GM18951 (cell line): ENCODE measurements around the gene LCN15.

Experiments
- POLR2A ChIP-seq: IDR thresholded peaks from 4 replicates; pipeline ENCODE4 v1.6.1; 2011; ENCODE audit warnings: mild to moderate bottlenecking; ENCODE audit not compliant: insufficient read length, insufficient read depth; ENCODE audit errors: extremely low read depth
- in situ Hi-C: fragments of 300-500 bp; cut with MboI; formaldehyde crosslinking; loops from one replicate; pipeline ENCODE4 v1.12.0; 2022; ENCODE audit warnings: low sequenced_read_pairs, mixed read lengths, inconsistent platforms; ENCODE audit not compliant: unreplicated experiment

Gene LCN15

DNA sequence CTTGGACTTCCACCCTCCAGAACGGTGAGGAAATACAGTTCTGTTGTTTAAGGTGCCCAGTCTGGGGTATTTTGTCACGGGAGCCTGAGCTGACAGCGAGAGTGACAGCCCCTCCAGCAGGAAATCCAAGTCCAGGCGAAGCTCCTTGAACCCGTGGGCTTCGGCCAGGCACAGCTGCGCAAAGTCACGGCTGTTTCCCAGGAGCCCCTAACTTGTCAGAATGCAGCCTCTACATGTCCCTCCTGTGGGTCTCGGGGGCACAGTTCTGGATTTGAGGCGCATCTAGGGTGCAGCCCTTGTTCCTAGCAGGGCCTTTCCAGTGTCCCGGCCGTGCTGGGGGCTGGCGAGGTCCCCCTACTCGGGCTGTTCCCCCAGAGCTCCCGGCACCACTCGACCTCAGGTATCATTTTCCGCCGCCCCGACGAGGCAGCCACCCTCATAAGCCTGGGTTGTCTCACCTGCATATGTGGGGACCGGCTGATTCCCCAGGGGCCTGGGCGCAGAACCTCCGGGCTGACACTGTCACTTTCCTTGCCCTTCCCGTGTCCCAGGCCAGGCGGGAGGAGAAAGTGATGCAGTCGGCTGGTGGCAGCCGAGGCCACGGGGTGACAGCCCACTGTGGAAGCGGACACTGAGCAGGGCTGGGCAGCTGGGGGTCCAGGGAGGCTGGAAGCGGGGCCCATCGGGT lies 10.8 kb downstream of the LCN15 start:
- in situ Hi-C loops = no loop called here

DNA sequence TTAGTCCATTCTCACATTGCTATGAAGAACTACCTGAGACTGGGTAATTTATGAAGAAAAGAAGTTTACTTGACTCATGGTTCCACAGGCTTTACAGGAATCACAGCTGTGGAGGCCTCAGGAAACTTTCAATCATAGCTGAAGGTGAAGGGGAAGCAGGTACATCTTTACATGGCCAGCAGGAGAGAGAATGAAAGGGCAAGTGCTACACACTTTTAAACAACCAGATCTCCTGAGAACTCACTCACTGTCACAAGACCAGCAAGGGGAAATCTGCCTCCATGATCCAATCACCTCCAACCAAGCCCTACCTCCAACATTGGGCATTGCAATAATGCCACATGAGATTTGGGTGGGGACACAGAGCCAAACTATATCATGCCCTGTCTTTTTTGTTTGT lies 12.5 kb downstream of the LCN15 start:
- no peak for TF ChIP-seq POLR2A
- in situ Hi-C loops = no loop called here

More for the DNA sequence above, 10.8 kb downstream of the LCN15 start:
- TF ChIP-seq POLR2A = no peak

DNA sequence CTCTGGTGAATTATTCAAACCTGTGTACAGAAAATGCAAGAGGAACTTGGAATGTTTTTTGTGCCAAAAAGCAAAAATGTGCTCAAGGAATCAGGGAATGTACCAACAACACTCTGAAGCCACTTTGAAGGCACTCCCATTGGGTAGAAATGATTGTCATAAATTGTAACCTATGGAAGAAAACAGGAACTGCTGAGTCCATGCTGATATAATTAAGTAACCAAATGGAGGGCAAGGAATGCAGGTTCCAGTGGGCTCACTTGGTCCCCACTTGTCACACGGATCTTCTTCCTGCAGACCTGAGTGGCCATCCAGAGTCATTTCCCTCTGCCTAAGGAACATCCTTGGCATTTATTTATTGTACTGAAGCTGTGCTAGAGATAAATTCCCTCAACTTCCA lies 13.1 kb downstream of the LCN15 start:
- in situ Hi-C loops = no loop called here
- TF ChIP-seq POLR2A = no peak

DNA sequence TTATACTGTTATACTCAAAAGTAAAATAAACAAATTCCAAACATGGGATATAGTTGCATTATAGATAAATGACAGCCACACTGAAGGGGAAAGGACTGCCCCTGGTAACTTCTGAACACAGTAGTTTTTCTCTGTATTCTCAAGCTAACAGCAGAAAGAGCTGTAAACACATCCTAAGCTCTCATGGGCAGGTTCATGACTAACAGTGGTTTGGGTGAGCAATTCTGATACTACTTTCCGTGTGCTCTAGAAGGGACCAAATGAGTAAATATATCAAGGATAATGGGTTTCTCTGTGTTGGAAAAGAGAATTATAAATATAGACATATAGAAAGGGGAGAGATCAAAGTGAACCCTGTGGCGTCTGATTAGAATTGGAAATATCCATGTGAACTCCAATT lies 13.8 kb downstream of the LCN15 start:
- in situ Hi-C loops = no loop called here
- TF ChIP-seq POLR2A = no peak

DNA sequence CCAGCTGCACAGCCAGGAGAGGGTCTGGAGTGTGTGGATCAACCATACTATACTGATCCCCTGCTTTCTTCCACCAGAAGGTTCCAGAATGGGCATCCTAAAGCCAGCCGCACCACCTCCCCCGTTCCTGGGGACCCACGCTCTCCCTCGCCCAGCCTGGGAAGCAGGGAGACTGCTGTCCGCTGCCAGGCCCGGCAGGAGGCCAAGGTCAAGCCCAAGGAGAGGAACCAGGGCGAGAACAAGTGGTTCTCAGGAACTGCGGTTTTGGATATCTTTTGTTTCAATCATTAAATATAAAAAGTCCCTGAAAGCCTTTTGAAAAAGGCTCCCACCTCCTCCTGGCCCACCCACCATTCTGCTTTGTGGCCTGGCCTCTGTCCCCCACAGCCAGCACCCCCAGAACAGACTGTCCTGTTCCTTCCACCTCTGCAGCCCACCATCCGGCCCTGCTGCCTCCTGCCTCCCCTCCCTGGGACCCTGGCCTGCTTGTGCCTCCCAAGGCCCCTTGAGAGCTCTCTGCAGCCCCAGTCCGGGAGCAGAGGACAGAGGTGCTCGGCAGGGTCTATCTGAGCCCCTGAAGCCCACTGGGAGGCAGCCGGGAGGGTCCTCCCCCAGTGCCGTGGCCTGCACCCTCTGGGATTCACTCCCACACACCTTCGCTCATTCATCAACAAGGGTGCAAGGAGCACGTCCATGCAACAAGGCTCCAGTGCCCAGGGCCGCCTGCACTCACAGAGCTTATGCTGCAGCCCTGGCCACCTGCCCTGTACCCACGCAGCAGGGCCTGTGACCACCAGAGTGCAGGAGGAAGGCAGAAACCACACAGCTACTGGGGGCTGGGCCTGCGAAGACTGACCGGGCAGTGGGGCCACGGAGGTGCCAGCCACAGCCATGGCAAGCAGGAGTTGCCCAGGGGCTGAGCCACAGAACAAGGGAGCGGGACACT lies 15.4 kb downstream of the LCN15 start:
- no peak for TF ChIP-seq POLR2A
- in situ Hi-C loops = no loop called here

DNA sequence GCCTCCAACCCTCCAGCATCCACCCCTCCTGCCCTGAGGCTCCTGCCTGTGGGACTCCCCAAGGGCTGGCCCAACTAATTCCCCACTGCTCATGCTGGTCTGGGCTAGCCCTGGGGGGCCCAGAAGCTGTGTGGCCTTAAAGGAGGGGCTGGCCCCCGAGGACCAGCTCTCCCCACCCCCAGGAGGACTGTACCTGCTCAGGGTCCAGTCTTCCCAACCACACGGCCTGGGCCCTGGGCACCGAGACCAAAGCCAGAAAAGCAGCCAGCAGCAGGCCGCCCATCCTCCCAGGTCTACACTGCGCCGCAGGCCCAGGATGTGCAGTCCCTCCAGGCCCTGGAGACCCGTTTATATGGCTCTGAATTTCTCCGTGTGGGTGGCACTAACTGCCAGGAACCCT lies 16.1 kb downstream of the LCN15 start, which contains the start of gene LCN6:
Gene LCN6 (minus strand): TSS at position 325 of the 400 bp plus-strand sequence. CDS start 42 bp downstream, at position 283.
- no peak for TF ChIP-seq POLR2A
- in situ Hi-C loops = no loop called here

DNA sequence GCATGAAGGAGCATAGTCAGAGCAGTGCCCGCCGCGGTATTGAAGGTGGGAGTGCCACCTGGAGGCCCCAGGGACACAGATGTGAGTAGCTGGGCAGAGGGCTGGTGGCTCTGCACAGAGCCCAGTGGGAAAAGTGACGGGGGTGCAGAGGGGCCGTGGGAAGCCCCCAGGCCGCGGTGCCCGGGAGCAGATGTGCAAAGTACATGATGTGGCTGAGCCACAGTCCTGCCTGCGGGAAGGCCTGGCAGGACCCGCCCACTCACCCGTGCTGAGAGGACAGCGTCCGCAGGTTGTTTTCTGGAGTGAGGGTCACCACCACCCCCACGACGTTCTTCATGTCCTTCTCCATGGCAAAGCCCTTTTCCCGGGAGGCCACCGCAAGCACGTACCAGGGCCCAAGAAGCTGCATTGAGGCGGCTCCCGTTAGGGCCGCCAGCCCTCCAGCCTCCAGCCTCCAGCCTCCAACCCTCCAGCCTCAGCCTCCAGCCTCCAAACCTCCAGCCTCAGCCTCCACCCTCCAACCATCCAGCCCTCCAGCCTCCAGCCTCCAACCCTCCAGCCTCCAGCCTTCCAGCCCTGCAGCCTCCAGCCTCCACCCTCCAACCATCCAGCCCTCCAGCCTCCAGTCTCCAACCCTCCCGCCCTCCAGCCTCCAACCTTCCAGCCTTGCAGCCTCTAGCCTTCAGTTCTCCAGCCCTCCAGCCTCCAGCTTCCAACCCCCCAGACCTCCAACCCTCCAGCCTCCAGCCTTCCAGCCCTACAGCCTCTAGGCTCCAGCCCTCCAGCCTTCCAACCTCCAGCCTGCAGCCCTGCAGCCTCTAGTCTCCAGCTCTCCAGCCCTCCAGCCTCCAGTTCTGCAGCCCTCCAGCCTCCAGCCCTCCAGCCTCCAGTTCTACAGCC lies 16.9 kb downstream of the LCN15 start:
- no peak for TF ChIP-seq POLR2A
- in situ Hi-C loops = no loop called here

DNA sequence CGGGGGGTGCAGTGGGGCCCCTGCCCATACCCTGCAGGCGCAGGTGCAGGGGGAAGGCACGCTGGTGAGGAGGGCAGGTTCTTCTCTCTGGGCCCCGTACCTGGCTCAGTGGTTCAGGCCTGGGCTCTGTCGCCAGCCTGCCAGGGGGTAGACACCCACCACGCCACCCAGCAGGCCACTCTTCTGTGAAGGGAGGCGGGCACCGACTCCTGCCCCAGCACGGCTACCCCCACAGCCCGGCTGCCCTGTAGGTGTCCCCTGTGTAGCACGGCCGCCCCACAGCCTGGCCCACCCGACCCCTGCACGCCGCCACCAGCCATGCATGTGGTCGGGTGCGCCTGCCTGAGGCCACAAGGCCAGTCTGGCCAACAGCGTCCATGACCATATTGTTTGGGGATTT lies 17.7 kb downstream of the LCN15 start:
- in situ Hi-C loops = no loop called here

DNA sequence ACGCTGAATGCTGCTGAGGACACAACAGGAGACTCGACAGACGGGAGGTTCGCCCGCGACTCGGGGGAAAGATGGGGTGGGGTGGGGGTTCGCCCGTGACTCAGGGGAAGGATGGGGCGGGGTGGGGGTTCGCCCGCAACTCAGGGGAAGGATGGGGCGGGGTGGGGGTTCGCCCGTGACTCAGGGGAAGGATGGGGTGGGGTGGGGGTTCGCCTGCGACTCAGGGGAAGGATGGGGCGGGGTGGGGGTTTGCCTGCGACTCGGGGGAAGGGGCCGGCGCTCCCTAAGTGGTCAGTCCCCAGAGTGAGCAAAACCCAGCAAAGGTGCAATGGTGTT lies 18.2 kb downstream of the LCN15 start:
- in situ Hi-C loops = no loop called here
- no peak for TF ChIP-seq POLR2A

More for the DNA sequence above, 17.7 kb downstream of the LCN15 start:
- no peak for TF ChIP-seq POLR2A

DNA sequence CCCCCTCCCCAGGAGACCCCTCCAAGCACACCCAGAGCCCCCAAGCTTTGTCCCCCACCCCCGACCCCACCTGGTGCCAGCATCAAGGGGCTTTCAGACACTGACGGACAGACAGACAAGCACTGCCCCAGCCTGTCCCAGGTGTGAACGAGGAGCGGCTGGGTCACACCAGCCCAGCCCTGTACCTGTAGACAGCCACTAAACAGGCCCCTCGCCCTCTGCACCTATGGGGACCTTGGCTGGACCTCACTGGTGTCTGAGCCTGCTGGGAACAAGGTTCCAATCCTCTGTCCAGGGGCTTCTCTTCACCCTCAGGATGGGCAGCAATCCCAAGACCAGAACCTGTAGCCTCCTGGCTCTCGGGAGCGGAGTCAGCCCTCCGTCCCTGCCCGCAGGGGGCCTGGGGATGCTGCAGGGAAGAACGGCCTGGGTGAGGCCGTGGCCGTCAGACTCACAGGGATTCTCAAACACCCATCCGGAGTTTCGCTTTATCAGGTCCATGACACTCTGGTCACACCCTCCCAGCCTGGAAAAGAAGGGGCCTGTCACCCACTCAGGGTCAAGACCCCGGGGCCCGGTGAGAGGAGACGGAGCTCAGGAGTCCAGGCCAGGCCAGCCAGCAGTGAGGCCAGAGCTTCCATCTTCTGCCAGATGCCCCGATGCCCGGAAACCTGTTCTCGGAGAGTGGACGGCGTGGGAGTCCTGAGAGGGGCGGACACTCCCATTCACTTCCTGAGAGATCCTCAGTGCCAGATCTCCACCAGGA lies 18.7 kb downstream of the LCN15 start:
- in situ Hi-C loops = no loop called here
- TF ChIP-seq POLR2A = no peak

DNA sequence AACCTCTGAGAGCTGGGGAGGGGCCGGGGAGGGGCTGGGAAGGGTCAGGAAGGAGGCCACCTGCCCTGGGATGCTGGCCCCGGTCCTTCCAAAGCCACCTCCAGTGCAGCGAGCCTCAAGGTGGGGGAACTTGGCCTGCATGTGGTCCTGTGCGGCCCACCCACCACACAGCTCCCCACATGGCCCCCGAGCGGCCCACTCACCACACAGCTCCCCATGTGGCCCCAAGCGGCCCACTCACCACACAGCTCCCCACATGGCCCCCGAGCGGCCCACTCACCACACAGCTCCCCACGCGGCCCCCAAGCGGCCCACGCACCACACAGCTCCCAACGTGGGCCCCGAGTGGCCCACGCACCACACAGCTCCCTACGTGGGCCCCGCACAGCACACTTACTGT lies 19.5 kb downstream of the LCN15 start:
- no peak for TF ChIP-seq POLR2A
- in situ Hi-C loops = no loop called here

DNA sequence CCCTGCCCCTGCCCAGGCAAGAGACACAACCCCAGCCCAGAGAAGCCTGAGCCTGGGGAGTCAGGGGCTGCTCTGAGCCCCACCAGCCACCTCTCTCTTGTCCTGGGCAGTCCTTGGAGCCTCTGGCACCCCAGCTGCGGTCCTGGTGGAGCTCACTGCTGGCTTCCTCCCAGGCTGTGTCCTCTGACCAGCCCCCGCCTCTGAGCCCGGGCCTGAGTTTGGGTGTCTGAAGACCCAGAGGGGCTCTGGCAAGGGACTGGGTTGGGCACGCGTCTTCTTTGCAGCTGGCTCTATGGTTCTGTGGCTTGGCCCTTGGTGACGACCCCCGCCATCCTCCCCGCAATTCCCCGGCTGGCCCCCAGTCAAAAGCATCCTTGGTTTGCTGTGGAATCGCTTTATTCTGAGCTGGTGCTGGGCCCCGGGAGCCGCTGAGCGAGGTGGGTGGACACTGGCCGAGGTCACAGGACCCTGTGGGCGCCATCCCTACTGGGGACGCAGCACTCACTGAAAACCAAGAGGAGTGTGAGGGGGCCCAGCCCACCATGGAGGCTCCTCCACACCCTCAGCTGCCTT lies 20.6 kb downstream of the LCN15 start:
- no peak for TF ChIP-seq POLR2A
- in situ Hi-C loops = no loop called here

DNA sequence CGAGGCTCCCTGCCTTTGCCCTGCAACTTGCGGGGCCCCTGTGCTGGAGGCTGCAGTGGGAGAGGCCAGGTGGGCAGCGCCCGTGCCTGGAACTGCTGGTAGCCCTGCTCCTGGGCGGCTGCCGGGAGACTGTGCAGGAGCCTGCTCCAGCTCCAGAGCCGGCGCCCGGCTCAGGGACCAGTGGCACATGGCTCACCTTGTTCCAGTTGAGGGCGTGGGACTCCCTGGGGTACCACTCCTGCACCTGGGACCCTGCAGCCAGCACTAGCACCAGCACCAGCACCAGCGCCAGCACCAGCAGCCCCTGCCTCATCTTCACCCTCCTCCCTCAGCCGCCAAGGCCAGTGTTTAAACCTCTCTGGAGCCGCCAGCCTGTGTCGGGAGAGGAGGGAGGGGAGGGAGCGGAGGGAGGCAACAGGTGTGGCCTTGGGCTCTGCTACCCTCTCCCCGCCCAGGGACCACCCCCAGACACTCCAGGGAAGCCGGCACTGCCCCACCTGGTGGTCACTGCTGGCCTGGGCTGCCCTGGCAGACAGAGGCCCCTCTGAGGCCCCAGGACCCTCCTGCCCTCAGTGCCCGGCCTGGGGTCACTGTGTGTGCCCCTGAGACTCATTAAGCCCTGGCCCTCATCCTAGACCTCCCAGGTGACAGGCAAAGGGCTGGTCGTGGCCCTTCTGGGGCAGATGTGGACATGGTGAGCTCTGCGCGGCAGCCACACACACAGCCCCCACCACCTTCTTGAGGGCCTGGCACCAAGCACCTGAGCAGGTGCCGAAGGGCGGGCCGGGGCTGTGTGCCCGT lies 21.5 kb downstream of the LCN15 start, which contains the start of gene LCN10:
Gene LCN10 (minus strand): TSS at position 350 of the 801 bp plus-strand sequence. CDS start 37 bp downstream, at position 313.
- in situ Hi-C loops = no loop called here
- TF ChIP-seq POLR2A = no peak
